ENCODE data around the gene USP54. TPM values are rescaled to one million over a fixed set of nuclear protein-coding genes. Genes with fewer than 3 reads are reported as not detected.
A peak's percentile ranks its signal among the peaks of the same experiment; 100 is the strongest.

The USP54 gene, protein sequence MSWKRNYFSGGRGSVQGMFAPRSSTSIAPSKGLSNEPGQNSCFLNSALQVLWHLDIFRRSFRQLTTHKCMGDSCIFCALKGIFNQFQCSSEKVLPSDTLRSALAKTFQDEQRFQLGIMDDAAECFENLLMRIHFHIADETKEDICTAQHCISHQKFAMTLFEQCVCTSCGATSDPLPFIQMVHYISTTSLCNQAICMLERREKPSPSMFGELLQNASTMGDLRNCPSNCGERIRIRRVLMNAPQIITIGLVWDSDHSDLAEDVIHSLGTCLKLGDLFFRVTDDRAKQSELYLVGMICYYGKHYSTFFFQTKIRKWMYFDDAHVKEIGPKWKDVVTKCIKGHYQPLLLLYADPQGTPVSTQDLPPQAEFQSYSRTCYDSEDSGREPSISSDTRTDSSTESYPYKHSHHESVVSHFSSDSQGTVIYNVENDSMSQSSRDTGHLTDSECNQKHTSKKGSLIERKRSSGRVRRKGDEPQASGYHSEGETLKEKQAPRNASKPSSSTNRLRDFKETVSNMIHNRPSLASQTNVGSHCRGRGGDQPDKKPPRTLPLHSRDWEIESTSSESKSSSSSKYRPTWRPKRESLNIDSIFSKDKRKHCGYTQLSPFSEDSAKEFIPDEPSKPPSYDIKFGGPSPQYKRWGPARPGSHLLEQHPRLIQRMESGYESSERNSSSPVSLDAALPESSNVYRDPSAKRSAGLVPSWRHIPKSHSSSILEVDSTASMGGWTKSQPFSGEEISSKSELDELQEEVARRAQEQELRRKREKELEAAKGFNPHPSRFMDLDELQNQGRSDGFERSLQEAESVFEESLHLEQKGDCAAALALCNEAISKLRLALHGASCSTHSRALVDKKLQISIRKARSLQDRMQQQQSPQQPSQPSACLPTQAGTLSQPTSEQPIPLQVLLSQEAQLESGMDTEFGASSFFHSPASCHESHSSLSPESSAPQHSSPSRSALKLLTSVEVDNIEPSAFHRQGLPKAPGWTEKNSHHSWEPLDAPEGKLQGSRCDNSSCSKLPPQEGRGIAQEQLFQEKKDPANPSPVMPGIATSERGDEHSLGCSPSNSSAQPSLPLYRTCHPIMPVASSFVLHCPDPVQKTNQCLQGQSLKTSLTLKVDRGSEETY (N-terminal part only)
- 10 to 100 TPM; 23.5 to 65.6 (median 24.0) TPM for total RNA-seq
- 7.5 TPM for polyA plus RNA-seq
- long read RNA-seq, donor 1, partial matches to known transcripts = 5 of 10 reads
- long read RNA-seq, donor 1, other reads (novel, unspliced or antisense) = 5 of 10 reads
- long read RNA-seq, donor 2, partial matches to known transcripts = 7 of 8 reads
- long read RNA-seq, donor 2, other reads (novel, unspliced or antisense) = 1 of 8 reads
- long read RNA-seq, donor 3, partial matches to known transcripts = 32 of 43 reads
- long read RNA-seq, donor 3, other reads (novel, unspliced or antisense) = 11 of 43 reads
- long read RNA-seq, donor 4, partial matches to known transcripts = 0 of 1 reads
- long read RNA-seq, donor 4, other reads (novel, unspliced or antisense) = 1 of 1 reads

GRCh38 chr10:73590881-73591799 is at the start of gene USP54:
Gene USP54 (minus strand): TSS chr10:73591342. CDS start chr10:73575658, 15,684 bp downstream.
- peak within 1 kb of the TSS; percentile 96 for H3K27ac ChIP-seq (ENCODE audit: low read length)
- WGBS = 29% methylated on average over 6 of the region's 6 CpGs
- no peak for DNase-seq
- peaks cover 4% of the 10 kb centered on the region for H3K4me1 ChIP-seq (ENCODE audit: control insufficient read depth, insufficient read depth, low read length)
- intact Hi-C loops (cut with DNase I) = no loop called here
- ATAC-seq = peak; percentile 69 to 72
- H3K4me3 ChIP-seq (ENCODE audit: low read length) = peak within 1 kb of the TSS; percentile 7
- H3K27me3 ChIP-seq (ENCODE audit: control insufficient read depth, insufficient read depth) = no peaks in the 10 kb centered on the region
- no peaks in the 10 kb centered on the region for H3K9me3 ChIP-seq (ENCODE audit: control insufficient read depth, low read length)

GRCh38 chr10:73639286-73639685 is 48.1 kb upstream of the USP54 start:
- intact Hi-C loops (cut with DNase I) = no loop called here
- Histone ChIP-seq H3K9me3 (ENCODE audit: control insufficient read depth, low read length) (no peaks in the 10 kb centered on the region), H3K27ac (ENCODE audit: low read length) (no peak overlapping the region), H3K4me3 (ENCODE audit: low read length) (no peak overlapping the region), H3K4me1 (ENCODE audit: control insufficient read depth, insufficient read depth, low read length) (peaks cover 3% of the 10 kb centered on the region), H3K27me3 (ENCODE audit: control insufficient read depth, insufficient read depth) (no peaks in the 10 kb centered on the region)
- WGBS = 88% methylated on average over 3 of the region's 3 CpGs
- no peak for DNase-seq
- ATAC-seq = no peak

GRCh38 chr10:73635781-73636180 is 44.6 kb upstream of the USP54 start:
- intact Hi-C loops (cut with DNase I) = no loop called here
- DNase-seq (no peak), ATAC-seq (no peak)
- Histone ChIP-seq H3K4me3 (ENCODE audit: low read length) (no peak overlapping the region), H3K27ac (ENCODE audit: low read length) (no peak overlapping the region), H3K4me1 (ENCODE audit: control insufficient read depth, insufficient read depth, low read length) (no peaks in the 10 kb centered on the region), H3K9me3 (ENCODE audit: control insufficient read depth, low read length) (no peaks in the 10 kb centered on the region), H3K27me3 (ENCODE audit: control insufficient read depth, insufficient read depth) (no peaks in the 10 kb centered on the region)
- WGBS = 37% methylated on average over 1 of the region's 1 CpG

GRCh38 chr10:73634421-73634820 is 43.3 kb upstream of the USP54 start:
- 66% methylated on average over 5 of the region's 5 CpGs for WGBS
- Histone ChIP-seq H3K9me3 (ENCODE audit: control insufficient read depth, low read length) (no peaks in the 10 kb centered on the region), H3K27ac (ENCODE audit: low read length) (no peak overlapping the region), H3K4me3 (ENCODE audit: low read length) (no peak overlapping the region), H3K4me1 (ENCODE audit: control insufficient read depth, insufficient read depth, low read length) (no peaks in the 10 kb centered on the region), H3K27me3 (ENCODE audit: control insufficient read depth, insufficient read depth) (no peaks in the 10 kb centered on the region)
- DNase-seq (no peak), ATAC-seq (no peak)
- intact Hi-C loops (cut with DNase I) = no loop called here

DNA sequence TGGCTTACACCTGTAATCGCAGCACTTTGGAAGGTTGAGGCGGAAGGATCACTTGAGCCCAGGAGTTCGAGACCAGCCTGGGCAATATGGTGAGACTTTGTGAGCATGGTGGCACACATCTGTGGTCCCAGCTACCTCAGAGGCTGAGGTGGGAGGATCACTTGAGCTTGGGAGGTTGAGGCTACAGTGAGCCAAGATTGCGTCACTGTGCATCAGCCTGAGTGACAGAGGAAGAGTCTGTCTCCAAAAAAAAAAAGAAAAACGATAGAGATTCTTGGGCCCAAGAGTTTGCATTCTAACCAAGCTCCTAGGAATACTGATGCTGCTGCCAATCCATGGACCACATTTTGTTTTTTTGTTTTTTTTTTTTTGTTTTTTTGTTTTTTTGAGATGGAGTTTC is 38.0 kb upstream of the USP54 start:
- 88% methylated on average over 5 of the region's 5 CpGs for WGBS
- Histone ChIP-seq H3K4me1 (ENCODE audit: control insufficient read depth, insufficient read depth, low read length) (no peaks in the 10 kb centered on the region), H3K27ac (ENCODE audit: low read length) (no peak overlapping the region), H3K4me3 (ENCODE audit: low read length) (no peak overlapping the region), H3K27me3 (ENCODE audit: control insufficient read depth, insufficient read depth) (no peaks in the 10 kb centered on the region), H3K9me3 (ENCODE audit: control insufficient read depth, low read length) (no peaks in the 10 kb centered on the region)
- intact Hi-C loops (cut with DNase I) = no loop called here
- DNase-seq (no peak), ATAC-seq (no peak)

DNA sequence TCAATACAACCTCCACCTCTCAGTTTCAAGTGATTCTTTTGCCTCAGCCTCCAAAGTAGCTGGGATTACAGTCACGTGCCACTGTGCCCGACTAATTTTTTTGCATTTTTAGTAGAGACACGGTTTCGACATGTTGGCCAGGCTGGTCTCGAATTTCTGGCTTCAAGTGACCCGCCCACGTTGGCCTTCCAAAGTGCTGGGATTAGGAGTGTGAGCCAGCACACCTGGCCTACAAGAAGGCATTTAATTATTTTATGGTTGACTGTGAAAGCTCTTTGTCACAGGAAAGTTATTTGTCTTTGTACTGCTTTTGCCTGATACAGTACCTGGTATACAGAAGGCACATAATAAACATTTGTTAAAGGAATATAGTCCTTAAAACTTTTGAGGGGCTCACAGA is 37.3 kb upstream of the USP54 start:
- intact Hi-C loops (cut with DNase I) = no loop called here
- Histone ChIP-seq H3K9me3 (ENCODE audit: control insufficient read depth, low read length) (no peaks in the 10 kb centered on the region), H3K4me1 (ENCODE audit: control insufficient read depth, insufficient read depth, low read length) (no peaks in the 10 kb centered on the region), H3K27me3 (ENCODE audit: control insufficient read depth, insufficient read depth) (no peaks in the 10 kb centered on the region), H3K27ac (ENCODE audit: low read length) (no peak overlapping the region), H3K4me3 (ENCODE audit: low read length) (no peak overlapping the region)
- DNase-seq (no peak), ATAC-seq (no peak)
- 78% methylated on average over 7 of the region's 7 CpGs for WGBS

GRCh38 chr10:73627300-73627699 is 36.2 kb upstream of the USP54 start:
- no peak for ATAC-seq
- no peak overlapping the region for H3K4me3 ChIP-seq (ENCODE audit: low read length)
- WGBS = 96% methylated on average over 6 of the region's 6 CpGs
- no peaks in the 10 kb centered on the region for H3K27me3 ChIP-seq (ENCODE audit: control insufficient read depth, insufficient read depth)
- no peaks in the 10 kb centered on the region for H3K4me1 ChIP-seq (ENCODE audit: control insufficient read depth, insufficient read depth, low read length)
- intact Hi-C loops (cut with DNase I) = no loop called here
- no peak overlapping the region for H3K27ac ChIP-seq (ENCODE audit: low read length)
- no peak for DNase-seq
- no peaks in the 10 kb centered on the region for H3K9me3 ChIP-seq (ENCODE audit: control insufficient read depth, low read length)

- WGBS = 2% methylated on average over 42 of the region's 42 CpGs
- no peaks in the 10 kb centered on the region for H3K4me1 ChIP-seq (ENCODE audit: control insufficient read depth, insufficient read depth, low read length)
- DNase-seq (peak; percentile 94 to 98 (median 96)), ATAC-seq (peak; percentile 98 to 99)
- H3K27ac ChIP-seq (ENCODE audit: low read length) = peak overlapping the region; percentile 65
- no peaks in the 10 kb centered on the region for H3K9me3 ChIP-seq (ENCODE audit: control insufficient read depth, low read length)
- H3K4me3 ChIP-seq (ENCODE audit: low read length) = peak overlapping the region; percentile 63
- no peaks in the 10 kb centered on the region for H3K27me3 ChIP-seq (ENCODE audit: control insufficient read depth, insufficient read depth)
- intact Hi-C loops (cut with DNase I) = no loop called here
Measured at GRCh38 chr10:73625884-73626752, 35.0 kb upstream of the USP54 start.

Data from right cardiac atrium (tissue), 5 donors.